PC-9 (cell line): ENCODE data around the gene CA6.
"Not testable (repeated sequence)": the region's sequence is repeated elsewhere in the genome, so short reads cannot be mapped to it uniquely, and the experiment has no call there.

Experiments used
- CTCF ChIP-seq: fragments of 200-600 bp; sonication (generic); conservative IDR thresholded peaks from 2 replicates; pipeline ENCODE4 v1.6.1; 2017; ENCODE audit warnings: mixed run types, antibody characterized with exemption, mild to moderate bottlenecking, moderate library complexity
- EZH2 ChIP-seq: fragments of 200-600 bp; sonication (generic); IDR thresholded peaks from 2 replicates; pipeline ENCODE4 v1.8.0; 2017; ENCODE audit warnings: antibody characterized with exemption, low read depth

GRCh38 chr1:9001534-9002214 is 56.0 kb downstream of the CA6 start:
- TF ChIP-seq CTCF, EZH2: not testable (repeated sequence)
